ENCODE measurements around the gene ABCF2.

Gene ABCF2

GRCh38 chr7:151226875-151227782 is at the start of gene ABCF2:
TSS of gene ABCF2 (minus strand) at chr7:151227205. CDS start at chr7:151226458, 747 bp downstream.
- peak; percentile 95 for DNase-seq (ENCODE audit: low spot score)

- DNase-seq (ENCODE audit: low spot score): no peak
Observed at GRCh38 chr7:151275813-151276577, 49.0 kb upstream of the ABCF2 start.

DNA sequence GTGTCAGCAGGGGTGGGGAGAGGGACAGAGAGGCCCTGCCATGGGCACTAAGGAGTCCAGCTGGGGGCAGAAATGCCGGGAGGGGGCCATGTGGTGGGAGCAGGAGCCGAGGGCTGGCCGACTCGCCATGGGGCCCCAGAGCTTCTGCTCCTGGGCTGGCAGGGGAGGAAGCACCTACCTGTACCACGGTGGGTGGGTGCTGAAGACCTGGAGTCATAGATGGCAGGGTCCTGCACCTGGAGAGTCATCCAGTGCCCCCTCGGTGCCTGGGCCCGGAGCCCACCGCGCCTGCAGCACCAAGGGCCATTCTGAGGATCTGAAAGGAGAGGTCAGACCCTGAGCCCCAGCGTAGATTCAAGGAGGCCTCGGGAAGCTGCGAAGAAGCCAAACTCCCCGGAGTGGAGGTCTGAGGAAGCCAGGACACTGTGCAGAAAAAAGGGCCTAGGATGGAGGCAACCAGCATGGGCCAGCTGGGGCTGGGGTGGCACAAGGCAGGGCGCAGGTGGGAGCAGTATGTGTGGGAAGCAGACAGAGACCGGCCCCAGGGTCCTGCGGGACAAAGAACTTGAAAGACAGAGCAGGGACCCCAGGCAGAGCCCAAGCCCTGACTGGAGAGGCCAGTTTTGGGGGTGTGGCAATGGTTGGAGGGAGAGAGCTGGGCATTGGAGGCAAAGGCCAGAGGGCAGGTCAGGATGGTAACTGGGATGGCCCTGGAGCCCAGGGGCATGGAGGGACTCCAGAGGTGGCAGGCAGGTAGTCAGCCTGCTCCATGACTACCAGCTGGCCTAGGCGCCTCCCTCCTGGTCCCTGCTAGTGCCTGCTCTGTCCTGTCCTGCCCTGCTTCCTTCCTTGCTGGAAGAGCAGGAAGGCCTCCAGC is 48.2 kb upstream of the ABCF2 start:
- no peak for DNase-seq (ENCODE audit: low spot score)

DNA sequence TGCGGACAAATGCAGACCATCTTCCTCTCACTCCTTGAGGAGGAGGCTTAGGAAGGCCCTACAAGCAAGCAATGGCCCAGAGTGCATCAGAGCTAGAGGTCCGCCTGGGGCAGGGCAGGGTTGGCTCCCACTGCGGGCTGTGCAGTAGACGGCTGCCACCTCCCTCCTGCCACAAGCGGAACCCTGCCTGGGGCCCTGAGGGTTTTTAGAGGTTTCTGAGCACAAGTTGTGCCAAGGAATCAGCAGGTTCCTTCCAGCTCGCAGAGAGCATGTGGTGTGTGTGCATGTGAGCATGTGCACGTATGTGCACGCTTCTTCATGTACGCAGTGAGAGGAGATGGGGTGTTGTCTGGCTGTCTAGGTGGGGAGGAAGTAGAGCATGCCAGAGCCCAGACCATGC is 47.4 kb upstream of the ABCF2 start:
- DNase-seq (ENCODE audit: low spot score): no peak

GRCh38 chr7:151273651-151274390 is 46.8 kb upstream of the ABCF2 start:
- DNase-seq (ENCODE audit: low spot score): no peak

DNA sequence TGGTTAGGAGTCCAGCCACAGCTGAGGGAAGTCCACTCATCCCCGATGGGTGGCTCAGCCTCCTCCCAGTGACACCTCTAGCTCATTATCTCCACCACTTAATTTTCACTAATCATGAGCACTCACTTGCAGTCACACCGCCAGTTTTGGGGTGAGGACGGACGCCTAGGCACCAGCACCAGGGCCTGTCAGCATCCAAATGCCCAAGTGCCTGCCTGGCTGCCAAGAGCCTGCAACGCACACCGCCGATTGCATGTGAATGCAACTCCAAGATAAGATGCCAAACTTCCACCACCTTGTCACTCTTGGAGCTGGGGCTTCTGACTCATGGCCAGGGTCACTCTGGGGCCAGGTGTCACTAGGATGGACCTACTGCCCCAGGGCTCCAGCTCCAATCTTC is 45.9 kb upstream of the ABCF2 start:
- DNase-seq (ENCODE audit: low spot score): no peak

GRCh38 chr7:151272405-151272804 is 45.4 kb upstream of the ABCF2 start:
- no peak for DNase-seq (ENCODE audit: low spot score)

DNA sequence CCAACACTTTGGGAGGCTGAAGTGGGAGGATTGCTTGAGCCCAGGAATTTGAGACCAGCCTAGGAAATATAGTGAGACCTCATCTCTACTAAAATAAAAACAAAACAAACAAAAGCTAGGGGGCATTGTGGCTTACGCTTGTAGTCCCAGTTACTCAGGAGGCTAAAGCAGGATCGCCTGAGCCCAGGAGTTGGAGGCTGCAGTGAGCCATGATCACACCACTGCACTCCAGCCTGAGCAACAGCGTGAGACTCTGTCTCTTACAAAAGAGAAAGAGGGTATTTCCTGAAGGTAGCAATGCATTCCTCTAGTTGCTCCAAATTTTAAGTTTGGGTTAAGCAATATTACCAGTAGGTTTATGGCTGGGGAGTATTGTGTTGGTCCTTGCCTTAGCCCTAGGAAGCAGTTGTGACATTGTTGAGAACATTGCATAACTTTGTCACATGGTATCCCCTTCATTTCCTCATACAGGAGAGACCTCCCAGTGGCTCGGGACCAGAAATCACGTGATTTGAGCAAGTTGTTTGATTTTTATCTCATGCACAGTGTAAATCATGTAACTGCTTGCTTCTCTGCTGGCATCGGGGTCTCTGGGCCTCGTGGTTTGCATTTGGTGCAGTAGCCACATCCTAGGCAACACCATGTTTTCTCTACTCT is 44.8 kb upstream of the ABCF2 start:
- no peak for DNase-seq (ENCODE audit: low spot score)

- DNase-seq (ENCODE audit: low spot score): no peak
Observed at GRCh38 chr7:151269511-151269910, 42.5 kb upstream of the ABCF2 start.

GRCh38 chr7:151265351-151265931 is 38.4 kb upstream of the ABCF2 start:
- DNase-seq (ENCODE audit: low spot score): no peak

GRCh38 chr7:151264615-151265014 is 37.6 kb upstream of the ABCF2 start:
- DNase-seq (ENCODE audit: low spot score): no peak

DNA sequence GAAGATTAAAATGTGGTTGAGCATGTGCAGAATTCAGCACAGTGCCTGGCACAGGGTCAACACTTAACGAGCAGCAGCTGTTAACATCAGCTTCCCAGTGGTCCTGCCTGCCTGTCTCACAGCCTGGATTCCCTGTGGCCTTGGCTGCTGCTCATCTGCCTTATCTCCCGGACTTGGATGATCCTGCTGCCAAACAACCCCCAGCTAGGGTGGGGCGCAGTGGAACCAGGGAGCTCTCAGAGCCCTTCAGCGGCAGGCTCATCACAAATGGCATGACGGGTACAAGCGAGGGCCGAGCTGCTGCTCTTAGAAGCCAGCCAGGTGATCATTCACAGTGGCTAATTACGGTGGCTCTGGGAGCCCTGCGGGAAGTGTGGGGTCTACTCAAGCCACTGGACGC is 34.5 kb upstream of the ABCF2 start:
- DNase-seq (ENCODE audit: low spot score): no peak

GRCh38 chr7:151260883-151261282 is 33.9 kb upstream of the ABCF2 start:
- DNase-seq (ENCODE audit: low spot score): no peak

DNA sequence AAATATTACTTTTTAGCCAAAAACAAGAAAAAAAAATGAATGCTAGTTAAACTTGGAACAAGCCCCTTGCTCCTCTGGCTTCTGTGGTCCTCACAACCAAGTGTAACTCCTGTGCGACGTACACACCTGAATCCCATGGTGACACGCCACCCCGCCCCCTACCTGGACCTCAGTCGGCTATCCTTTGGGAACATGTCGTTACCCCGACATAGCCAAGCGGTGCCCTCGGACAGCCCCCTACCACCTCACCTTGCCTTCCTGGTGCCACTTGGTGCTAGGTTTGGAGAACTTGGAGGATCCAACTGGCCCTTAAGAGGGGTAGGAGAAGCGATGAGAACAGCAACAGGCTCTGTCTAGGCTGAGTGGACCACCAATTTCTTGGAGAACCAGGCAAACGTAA is 33.5 kb upstream of the ABCF2 start:
- DNase-seq (ENCODE audit: low spot score): no peak

DNA sequence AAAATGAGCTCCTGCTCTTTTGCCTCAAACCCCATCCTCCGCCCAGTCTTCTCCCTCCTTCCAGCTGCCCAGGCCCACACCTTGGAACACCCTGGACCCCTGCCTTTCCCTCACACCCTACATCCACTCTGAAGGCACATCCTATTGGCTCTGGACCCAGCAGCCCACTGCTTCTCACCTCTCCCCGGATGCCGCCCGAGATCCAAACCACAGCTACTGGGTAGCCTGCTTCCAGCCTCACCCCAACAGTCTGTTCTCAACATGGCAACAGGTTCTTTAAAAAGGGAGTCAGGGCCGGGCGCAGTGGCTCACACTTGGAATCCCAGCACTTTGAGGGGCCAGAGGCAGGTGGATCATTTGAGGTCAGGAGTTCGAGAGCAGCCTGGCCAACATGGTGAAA is 31.0 kb upstream of the ABCF2 start:
- no peak for DNase-seq (ENCODE audit: low spot score)

DNA sequence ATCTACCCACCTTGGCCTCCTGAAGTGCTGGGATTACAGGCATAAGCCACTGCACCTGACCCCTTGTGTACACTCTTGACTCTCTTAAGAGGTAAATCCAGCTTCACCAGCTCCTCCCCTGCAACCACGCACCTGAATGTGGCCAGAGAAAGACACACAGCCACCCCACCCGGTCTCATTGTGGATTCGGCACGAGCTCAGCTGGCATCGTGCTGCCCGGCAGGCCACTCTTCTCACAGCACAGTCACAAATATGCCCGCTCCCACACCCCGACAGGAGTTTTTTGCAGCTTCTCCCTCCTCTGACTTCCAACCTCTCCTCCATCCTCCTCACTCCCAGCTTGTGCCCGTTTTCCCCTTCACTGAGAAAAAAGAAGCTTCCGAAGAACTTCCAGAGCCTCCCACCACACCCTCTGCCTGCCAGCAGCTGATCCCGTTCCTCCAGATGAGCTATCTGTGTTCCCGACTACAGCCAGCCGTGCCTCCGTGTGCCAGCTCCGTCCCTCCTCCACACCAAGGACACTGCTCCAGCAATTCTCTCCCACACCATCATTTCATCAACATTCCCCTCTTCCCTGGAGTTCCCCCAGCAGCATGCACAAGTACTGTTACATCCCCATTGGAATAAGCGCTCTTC is 29.5 kb upstream of the ABCF2 start:
- no peak for DNase-seq (ENCODE audit: low spot score)

- DNase-seq (ENCODE audit: low spot score): no peak
Observed at GRCh38 chr7:151255390-151255789, 28.4 kb upstream of the ABCF2 start.

DNA sequence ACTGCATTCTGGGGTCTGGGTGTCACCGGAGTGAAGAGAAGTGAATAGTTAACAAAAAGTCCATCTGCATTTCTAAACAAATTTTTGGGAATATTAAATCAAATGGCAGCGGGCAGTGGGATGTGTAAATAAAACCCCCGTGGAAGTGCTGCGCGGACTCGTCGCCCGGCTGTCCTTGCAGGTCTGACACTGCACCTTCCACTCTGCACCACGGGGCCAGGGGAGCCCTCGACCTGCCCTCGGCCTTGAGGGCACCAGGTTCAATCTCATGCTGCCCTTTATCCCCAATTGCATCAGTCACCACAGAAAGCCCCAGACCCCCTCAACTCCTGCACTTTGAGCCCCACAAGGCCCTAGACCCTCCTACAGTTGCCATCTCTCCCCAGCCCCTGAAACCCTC is 27.8 kb upstream of the ABCF2 start:
- no peak for DNase-seq (ENCODE audit: low spot score)

DNA sequence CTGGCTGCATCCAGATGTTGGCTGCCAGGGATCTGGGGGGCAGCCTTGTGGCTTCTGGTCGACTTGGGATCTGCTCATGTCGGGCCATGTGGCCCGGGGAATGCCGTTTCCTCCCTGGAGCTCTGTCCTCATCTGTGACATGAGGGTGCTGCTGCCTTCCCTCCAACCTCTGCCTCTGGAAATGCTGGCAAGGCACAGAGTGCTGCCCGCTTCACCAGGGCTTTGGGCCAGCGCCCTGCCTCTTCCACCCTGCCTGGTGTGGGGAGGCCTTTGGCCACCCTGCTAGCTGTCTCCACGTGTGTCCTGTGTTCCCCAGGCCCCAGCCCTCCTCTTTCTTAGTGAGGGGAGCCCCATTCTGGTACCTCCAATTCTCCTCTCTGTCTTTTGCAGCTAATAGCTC is 27.3 kb upstream of the ABCF2 start:
- DNase-seq (ENCODE audit: low spot score): no peak

Measured in hematopoietic multipotent progenitor cell treated with erythropoietin and hydrocortisone succinate and interleukin-3 and kit ligand, for 17 days (in vitro differentiated cells).